Stimulated activated CD8-positive, alpha-beta memory T cell treated with anti-CD3 and anti-CD28 coated beads, Interleukin-7, amount 100 ng/mL, for 24 hours (primary cell): ENCODE results near the gene FGD2.
A peak's percentile ranks its signal among the peaks of the same experiment; 100 is the strongest.

Experiments
- DNase-seq: peaks from one replicate; pipeline ENCODE4 v3.0.0-alpha.2; 2020; ENCODE audit warnings: low read depth

Gene FGD2

DNA sequence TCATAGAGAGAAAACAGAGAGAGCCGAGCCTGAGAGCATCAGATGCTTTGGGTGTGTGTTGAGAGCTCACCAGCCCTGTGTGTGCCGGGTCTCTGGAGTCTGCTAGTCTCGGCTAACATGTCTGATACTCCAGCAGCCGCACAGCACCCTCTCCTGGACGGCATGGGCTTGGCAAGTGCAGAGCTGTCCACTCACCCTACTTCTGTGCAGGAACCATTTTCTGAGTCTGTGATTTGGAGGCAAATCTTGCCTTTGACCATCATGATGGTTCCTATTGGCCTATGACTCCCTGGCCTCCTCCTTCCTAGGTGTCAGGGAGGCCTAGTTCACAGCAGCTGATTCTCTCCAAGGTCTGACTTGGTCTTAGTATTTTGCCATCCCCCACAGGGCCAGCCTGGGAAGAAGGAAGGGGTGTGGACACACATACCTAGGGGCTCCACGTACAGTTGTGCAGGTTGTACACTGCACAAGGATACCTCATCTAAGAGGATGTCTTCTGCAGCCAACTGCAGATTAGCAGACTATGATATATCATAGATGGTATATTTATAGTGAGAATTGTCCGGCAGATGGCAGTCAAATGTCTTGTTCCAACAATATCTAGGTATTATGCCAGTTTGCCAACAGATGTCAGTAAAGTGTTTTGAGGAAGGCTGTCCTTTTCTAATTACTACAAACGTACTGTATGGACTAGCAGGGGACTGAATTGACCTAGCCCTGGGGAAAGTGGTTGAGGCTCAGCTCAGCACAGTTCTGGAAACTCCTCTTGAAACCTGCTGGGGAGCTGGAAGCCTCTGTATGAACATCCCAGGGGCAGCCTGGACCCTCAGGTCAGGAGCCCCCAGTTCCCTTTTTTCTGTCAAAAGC is 13.0 kb downstream of the FGD2 start:
- DNase-seq: peak; percentile 78

DNA sequence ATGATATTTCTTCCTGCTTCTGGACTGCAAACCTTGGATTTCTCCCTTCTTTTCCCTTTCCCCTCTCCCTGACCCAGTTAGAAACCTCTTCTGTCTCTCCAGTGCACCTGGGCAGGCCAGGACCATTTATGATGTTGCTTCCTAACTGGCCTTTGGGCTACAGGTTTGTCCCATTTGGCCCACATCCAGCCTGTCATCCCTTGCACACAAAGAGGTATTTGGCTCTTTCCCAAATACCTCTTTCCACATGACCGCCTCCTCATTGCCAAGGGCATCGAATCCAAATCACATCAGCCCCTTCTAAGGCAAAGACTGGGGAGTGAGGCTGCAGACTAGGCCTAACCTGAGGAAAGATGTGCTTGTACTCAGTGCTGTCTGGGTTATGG is 13.6 kb downstream of the FGD2 start:
- no peak for DNase-seq

DNA sequence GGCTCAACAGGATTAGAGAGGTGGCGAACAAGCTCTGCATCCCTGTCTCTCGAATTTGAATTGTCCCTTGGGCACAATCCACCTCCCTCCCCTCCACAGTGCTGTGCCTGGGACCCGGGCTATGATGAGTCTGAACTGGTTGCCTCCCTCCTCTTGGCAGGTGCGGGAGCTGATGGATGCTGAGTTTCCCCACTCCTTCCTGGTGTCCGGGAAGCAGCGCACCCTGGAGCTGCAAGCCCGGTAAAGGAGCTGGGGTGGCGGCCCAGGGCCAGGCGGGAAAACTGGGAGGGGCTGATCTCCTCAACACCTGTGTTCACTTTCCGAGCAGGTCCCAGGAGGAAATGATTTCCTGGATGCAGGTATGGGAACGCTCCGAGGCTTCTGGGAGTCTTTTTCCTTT is 14.9 kb downstream of the FGD2 start:
- no peak for DNase-seq

DNA sequence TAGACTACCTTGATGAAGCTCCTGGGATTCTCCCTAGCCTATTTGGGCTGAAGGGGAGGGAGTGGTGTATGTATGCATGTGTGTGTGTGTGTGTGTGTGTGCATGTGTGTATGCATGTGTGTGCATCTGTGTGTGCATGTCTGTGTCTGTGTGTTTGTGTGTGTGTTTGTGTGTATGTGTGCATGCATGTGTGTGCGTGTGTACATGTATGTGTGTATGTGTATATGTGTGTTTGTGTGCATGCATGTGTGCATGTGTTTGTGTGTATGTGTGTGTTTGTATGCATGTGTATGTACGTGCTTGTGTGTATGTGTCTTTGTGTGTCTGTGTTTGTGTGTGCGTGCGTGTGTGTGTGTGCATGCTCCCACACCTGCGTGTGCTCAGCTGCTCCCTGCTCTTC is 15.4 kb downstream of the FGD2 start:
- no peak for DNase-seq

DNA sequence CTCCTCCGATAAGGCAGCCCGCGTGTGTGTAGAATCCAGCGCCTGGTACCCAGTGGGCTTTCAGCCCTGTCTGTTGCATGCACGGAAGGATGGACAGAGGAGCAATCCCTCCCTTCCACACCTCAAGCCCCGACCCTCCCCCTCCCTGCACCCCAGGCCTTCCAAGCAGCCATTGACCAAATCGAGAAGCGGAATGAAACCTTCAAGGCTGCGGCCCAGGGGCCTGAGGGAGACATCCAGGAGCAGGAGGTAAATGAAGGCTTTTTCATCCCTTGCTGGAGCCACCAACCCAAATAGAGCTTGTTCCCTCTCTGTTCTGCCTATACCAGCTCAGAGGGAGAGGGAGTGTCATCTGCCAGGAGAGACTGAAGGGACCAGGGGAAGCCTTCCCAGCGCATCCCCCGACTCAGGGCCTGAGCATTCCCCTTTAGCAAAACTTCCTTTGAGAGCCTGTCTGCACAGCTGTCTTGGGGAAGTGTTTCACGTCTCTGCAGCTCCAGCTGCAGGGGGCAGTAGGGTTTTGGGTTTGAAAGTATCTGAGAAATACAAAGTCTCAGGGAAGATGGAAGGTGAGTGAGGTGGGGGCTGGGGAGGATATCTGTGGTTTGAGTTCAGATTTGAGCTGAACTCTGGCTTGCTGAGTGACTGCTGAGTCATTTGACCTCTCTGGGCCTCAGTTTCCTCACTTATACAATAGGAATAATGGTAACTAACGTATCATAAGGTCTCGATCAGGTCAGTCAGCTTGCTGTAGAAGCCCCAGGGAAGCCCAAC is 16.1 kb downstream of the FGD2 start:
- peak; percentile 41 for DNase-seq

DNA sequence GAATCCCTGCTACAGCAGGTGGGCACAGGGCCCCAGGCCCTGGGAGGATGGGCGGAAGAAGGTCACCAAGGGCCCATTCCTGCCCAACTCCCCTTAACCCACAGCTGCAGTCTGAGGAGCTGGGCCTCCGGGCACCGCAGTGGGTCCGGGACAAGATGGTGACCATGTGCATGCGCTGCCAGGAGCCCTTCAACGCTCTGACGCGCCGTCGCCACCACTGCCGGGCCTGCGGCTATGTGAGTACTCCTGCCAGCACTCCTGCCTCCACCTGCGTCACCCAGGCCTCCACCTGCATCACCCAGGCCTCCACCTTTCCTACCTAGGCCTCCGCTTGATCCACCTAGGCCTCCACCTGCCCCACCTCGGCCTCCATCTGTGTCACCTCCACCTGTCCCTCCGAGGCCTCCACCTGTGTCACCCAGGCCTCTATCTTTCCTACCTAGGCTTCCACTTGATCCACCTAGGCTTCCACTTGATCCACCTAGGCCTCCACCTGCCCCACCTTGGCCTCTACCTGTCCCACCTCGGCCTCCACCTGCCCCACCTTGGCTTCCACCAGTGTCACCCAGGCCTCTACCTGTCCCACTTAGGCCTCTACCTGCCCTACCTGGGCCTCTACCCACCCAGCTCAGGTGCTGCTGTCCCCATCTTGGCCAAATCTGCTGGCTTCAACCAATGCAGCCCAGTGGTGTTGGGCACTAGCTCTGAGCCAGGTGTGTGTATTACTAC is 16.8 kb downstream of the FGD2 start:
- no peak for DNase-seq

DNA sequence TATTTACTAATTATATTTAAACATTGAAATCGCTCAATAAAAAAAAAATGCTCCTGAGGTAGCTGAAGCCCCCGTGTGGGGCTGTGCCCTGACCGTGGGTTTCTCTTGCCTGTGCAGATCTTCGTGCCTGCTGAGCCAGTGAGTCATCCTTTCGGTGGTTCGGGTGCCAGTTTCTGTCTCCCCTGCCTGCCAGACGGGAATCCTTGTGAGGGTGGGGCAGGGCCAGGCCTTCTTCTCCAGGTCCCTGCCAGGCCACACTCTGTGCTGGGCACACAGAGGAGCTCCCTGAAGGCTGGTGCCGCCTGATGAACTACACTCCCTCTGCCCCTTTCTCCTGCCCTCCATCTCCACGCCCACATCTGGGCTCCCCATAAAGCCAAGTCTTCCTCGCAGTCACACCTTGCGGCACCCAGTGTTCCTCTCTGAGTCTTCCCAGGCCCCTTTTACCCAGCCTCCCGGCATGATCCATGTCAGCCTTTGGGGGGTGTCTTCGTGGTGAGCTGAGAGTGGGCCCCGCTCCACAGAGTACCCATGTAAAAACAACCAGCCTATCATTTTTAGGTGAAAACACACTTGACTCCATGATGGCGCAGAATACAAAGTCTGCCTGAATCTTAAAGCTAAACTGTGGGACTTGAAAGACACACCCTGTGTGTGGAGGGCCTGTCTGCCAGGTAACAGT is 19.3 kb downstream of the FGD2 start:
- DNase-seq: no peak

DNA sequence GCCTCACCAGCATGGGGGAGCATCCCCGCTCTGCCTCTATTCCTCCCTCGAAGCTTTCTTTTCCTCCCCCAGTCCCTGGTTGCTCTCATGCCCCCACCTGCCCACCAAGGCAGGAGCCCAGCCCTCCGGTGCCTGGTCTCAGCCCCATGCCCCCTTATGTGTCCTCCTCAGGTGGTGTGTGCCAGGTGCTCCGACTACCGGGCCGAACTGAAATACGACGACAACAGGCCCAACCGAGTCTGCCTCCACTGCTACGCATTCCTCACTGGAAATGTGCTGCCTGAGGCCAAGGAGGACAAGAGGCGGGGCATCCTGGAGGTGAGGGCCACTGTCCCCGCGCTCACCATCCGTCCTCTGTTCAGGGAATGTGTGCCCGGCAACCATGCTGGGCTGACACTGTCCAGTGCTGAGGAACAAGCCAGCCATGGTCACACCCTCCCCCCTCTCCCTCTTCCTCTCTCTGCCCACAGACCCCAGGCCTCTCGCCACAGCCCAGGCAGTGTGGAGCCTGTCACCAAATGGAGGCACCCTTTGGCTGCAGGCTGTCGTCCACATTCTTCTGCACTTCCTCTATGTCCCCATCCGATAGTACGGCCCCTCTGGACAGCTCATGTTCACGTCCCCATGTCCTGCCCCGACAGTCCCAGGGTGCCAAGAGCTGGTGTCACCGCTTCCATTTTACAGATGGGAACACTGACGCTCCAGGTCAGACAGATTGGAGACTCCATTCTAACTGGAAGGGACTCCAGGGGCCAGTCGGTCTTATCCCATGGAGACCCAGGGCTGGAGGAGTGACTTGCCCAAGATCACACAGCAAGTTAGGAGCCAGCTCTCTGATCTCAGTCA is 20.4 kb downstream of the FGD2 start:
- DNase-seq: no peak

DNA sequence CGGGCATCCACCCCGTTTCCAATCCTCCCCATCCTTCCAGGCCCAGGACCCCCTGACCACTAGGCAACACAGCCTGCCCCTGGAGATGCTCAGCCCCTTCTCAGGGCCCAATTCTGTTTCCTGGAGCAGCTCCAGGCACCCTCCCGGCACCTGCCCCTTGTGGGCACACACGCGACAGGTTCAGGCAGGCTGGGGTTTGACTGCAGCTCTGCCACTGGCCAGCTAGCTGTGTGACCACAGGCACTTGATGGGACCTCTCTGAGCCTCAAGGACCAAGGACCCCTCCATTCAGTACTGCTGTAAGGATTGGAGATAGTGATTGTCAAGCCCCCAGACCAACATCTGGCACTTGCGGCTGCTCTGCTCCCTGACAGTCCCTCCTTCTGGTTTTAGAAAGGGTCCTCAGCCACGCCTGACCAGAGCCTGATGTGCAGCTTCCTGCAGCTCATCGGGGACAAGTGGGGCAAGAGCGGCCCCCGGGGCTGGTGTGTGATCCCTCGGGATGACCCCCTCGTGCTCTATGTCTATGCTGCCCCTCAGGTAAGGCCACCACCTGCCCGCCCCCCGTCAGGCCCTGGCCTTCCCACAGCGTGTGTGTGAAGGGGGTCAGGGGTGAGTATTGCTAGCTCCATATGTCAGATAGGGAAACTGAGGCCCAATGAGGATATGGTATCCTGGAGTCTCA is 21.7 kb downstream of the FGD2 start:
- DNase-seq: no peak

DNA sequence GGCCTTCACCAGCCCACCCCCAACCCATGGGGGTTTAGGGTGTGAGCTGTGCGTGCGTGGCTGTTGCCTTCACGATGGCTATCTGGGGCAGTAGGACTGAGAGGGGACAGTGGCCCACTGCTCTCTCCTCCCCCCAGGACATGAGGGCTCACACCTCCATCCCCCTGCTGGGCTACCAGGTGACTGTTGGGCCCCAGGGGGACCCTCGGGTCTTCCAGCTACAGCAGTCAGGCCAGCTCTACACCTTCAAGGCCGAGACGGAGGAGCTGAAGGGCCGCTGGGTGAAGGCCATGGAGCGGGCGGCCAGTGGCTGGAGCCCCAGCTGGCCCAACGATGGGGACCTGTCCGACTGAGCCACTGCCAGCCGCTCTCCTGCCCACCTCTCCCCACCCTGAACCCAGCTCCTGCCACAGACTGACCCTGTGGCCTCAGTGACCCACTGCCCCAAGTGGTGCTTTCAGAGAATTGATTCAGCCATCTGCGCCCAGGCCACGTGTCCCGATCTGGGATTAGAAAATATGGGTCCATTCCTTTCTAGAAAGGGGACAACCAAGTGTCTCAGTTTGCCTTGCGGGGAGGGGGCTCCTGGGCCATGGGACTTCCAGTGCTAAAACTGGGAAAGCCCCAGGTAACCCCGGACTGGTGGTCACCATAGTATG is 22.5 kb downstream of the FGD2 start:
- DNase-seq: no peak

DNA sequence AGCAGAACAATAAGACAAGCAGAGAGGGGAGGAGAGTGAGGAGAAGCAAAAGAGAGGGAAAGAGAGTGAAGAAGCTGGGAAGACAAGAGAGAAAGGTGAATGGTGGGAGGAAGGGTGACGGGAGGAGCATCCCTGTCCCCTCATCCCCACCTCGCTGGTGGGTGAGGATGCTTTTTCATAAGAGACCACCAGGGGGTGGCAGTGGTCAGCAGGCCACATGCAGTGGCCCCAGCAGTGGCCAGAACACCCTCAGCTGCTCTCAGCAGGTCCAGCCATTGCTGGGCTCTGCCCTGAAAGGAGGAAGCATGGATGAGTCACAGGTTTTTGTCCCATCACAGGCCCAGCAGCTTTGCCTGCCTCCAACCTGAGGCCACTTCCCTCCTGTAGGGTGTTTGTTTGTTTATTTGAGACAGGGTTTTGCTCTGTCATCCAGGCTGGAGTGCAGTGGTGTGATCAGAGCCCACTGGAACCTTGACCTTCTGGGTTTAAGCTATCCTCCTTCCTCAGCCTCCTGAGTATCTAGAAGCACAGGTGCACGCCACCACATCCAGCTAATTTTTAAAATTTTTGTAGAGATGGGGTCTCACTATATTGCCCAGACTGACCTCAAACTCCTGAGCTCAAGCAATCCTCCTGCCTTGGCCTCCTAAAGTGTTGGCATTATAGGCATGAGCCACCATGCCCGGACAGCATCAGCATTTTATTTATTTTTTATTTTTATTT is 24.0 kb downstream of the FGD2 start:
- no peak for DNase-seq

DNA sequence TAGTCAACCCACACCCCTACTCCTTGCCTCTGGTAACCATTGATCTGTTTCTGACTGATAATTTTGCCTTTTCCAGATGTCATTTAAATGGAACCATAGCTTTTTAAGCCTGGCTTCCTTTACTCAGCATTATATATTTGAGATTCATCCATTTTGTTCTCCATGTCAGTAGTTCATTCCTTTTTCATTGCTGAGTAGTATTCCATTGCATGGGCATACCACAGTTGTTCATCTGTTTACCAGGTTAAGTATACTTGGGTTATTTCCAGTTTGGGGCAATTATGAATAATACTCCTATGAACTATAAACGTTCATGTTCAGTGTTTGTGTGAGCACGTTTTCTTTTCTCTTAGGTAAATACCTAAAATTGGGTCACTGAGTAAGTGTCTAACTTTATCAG is 25.1 kb downstream of the FGD2 start:
- DNase-seq: no peak

DNA sequence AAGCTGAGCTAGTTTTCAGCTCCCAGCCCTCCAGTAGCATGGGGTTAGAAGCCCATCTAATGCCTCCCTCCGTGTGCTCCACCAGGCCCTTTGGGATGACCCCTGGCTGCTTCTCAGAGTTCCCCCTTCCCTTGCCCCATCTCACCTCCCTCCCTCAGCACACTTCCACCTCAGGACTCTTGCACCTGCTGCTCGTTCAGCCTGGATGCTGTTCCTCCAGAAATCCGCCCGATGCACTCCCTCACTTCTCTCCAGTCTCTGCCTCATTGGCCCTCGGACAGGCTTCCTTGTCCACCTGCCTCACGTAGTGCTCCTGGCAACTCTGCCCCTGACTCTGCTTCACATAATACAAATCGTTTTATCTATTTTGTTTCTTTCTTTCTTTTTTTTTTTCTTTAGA is 26.8 kb downstream of the FGD2 start:
- no peak for DNase-seq

DNA sequence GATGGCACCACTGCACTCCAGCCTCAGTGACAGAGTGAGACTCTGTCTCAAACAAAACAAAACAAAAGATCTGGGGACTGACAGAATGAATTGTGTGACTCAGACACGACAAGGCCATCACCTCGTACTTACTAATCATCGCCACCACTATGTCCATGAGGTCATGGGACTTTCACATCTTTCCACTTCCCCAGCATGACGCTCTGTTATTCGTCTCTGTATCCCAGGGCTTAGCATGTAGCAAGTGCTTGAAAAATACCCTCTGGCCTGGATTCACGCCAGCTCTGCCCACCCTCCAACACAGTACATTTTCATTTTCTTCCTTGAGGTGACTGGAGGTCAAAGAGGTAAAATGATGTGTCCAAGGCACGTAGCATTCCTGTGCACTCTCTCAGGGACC is 27.8 kb downstream of the FGD2 start:
- no peak for DNase-seq

DNA sequence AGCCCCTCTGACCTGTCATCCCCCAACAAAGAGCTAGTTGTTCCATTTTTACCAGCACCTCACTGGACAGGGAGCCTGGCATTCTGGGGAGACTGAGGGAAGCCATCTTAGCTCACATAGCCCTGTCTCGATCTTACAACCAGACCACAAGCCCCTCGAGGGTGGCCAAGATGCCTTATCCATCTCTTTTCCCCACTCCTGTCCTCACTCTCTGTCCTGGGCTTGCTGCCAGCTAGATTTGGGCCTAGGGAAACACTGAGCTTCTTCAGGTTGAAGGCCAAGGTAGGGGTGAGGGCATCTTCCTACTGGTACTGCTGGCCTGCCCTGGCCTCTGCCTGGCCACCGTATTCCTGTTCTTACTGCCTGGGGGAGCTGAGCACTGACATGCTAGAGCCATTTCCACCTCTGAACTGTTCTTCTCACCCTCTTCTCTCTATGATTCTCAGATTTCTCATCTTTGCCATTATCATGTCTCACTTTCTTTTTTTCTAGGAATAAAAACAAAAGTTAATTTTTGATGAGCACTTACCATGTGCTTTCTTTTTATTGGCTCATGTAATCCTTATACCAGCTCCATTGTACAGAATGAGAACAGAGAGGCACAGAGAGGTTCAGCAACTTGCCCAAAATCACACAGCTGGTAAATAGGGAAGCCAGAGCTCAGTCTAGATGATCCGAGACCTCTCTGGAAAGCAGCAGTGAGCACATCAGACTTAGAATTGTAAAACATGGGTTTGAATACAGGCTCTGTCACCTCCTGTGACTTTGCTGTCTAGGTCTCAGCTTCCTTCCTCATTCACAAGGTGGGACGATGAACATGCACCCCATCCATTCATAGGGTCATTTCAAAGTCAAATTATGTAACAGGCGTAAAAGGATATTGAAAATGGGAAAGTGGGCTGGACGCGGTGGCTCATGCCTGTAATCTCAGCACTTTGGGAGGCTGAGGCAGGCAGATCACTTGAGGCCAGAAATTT is 28.7 kb downstream of the FGD2 start:
- no peak for DNase-seq

DNA sequence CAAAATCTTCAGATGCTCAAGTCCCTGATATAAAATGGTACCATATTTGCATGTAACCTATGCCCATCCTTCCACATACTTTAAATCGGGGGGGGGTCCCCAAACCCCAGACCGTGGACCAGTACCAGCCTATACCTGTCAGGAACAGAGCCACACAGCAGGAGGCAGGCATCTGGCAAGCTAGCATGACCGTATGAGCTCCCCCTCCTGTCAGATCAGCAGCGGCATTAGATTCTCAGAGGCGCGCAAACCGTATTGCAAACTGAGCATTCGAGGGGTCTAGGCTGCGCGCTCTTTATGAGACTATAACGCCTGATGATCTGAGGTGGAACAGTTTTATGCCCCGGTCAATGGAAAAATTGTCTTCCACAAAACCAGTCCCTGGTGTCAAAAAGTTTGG is 30.7 kb downstream of the FGD2 start:
- DNase-seq: no peak

DNA sequence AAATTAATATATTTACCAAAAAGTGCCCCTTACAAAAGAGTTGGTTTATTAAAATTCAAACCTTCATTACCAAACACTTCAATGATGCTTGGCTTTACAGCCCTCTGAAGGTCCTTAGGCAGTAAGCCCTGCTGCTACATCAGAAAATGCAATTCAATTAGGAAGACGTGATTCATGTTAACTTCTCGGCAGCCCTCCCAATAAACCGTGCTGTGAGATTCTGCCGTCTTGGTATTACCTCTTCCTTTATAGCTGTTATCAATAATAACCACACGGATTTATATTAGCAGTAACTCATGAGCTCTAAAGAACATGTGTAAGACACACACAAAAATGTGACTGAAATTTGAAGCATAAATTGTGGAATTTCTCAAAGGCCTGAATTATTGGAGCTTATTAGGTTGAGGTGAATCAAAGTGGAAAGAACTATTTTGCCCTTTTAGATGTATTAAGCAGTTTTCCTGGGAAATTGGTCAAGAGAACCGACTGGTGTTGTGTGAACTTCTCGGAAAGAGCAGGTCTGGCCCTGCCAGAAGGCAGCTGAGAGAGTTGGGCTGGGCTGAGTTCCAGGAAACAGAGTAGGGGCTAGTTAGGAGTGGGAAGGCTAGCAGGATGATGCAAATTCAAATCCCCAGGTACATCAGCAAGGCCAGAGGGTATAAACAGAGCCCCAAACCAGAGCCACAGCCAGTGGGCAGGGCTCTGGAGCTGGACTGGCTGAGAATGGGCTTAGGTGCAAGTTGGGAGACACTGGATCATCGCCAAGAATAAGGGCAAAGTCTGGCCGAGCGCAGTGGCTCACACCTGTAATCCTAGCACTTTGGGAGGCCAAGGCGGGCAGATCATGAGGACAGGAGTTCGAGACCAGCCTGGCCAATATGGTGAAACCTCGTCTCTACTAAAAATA is 33.1 kb downstream of the FGD2 start:
- no peak for DNase-seq
